GM12878 (cell line): ENCODE results near the gene AFMID. TPM values are rescaled to one million over a fixed set of nuclear protein-coding genes. Genes with fewer than 3 reads are reported as not detected.
A peak's percentile ranks its signal among the peaks of the same experiment; 100 is the strongest.

Experiments used
- ATF2 ChIP-seq: IDR thresholded peaks from 2 replicates; pipeline ENCODE4 v1.6.1; 2012; ENCODE audit warnings: low read length, inconsistent platforms
- EED ChIP-seq: sonication (generic); IDR thresholded peaks from 2 replicates; pipeline ENCODE4 v1.6.1; 2016; ENCODE audit warnings: antibody characterized with exemption, low read depth
- FOS ChIP-seq: IDR thresholded peaks from 3 replicates; pipeline ENCODE4 v1.6.1; 2011; ENCODE audit warnings: borderline replicate concordance; ENCODE audit not compliant: insufficient read length; ENCODE audit errors: extremely low read depth
- LARP7 ChIP-seq: fragments of 450-650 bp; IDR thresholded peaks from 2 replicates; pipeline ENCODE4 v1.6.1; 2017; ENCODE audit warnings: mild to moderate bottlenecking
- PAX5 ChIP-seq: IDR thresholded peaks from 2 replicates; pipeline ENCODE4 v1.6.1; 2011; ENCODE audit warnings: low read depth, low read length, borderline replicate concordance
- RUNX3 ChIP-seq: IDR thresholded peaks from 2 replicates; pipeline ENCODE4 v1.6.1; 2012; ENCODE audit warnings: low read length, inconsistent platforms
- TAF1 ChIP-seq: IDR thresholded peaks from 2 replicates; pipeline ENCODE4 v1.6.1; 2011; ENCODE audit warnings: mild to moderate bottlenecking, low read depth, low read length, borderline replicate concordance
- ZNF592 ChIP-seq: fragments of 450-650 bp; IDR thresholded peaks from 2 replicates; pipeline ENCODE4 v1.6.1; 2017; ENCODE audit warnings: mild to moderate bottlenecking, moderate library complexity
- polyA plus RNA-seq, 11 experiments: library from polyadenylated mRNA; depleted of rRNA in 4 of 11; unstranded in 6 of 11; stranded (reverse) in 5 of 11; fragments of >200 nt; fragmentation: Nextera tagmentation in 4 of 11; fragmentation: Illumina TruSeq in 1 of 11; extraction: Ambion mirVana in 4 of 11; extraction: Trizol in 1 of 11; gene quantifications; 1 replicate in 1 of 11; 2 replicates in 10 of 11; pipeline versions ENCODE4 v1.2.1 to v1.2.3, GENCODE V29; 2011 to 2016; ENCODE audit warnings: inconsistent platforms in 2 of 11, missing spikeins in 2 of 11, low read depth in 1 of 11
- total RNA-seq, 4 experiments: library from RNA; depleted of rRNA in 3 of 4; stranded (reverse); fragments of >200 nt in 3 of 4; fragmentation: Illumina TruSeq in 1 of 4; extraction: Trizol in 1 of 4; gene quantifications; 2 replicates each; pipeline versions ENCODE4 v1.2.1 to v1.2.3, GENCODE V29; 2013 to 2021

The AFMID gene
- total and polyA plus RNA-seq, 10 of the 15 experiments (the other 5 are each of a cell fraction or from before 2014, with no cell fraction given), result 36.1 to 98.8 (median 51.6) TPM

GRCh38 chr17:78173097-78173715 lies 14.0 kb upstream of the AFMID start (continued):
- TF ChIP-seq ZNF592 (no peak), RUNX3 (peak; percentile 75), PAX5 (no peak), FOS (no peak), TAF1 (peak; percentile 21; the same call in 1 of the 2 replicates), LARP7 (0 out of 2 replicates have a peak, but pooled peaks have one; percentile 14), EED (peak; percentile 55), ATF2 (peak; percentile 44; the same call in 1 of the 2 replicates)
